HepG2 (cell line): ENCODE data around the gene PSMB4. TPM values are rescaled to one million over a fixed set of nuclear protein-coding genes. Genes with fewer than 3 reads are reported as not detected.
A peak's percentile ranks its signal among the peaks of the same experiment; 100 is the strongest.

ENCODE experiments used
- ATAC-seq: fragments of 200-7000 bp; cut with Tn5 transposase; 3 replicates; pipeline ENCODE4 v1.9.1; 2020; ENCODE audit warnings: mild to moderate bottlenecking, moderate library complexity
- BruUV-seq: library from RNA; stranded (reverse); fragments of 400-500 nt; replicated peaks from 2 replicates; lab custom pipeline; 2021; lab: Mats Ljungman, UMichigan
- CTCF ChIA-PET: fragments of 300-600 bp; formaldehyde crosslinking; extraction: SDS; loops from one replicate; lab custom pipeline; 2021; ENCODE audit warnings: low total read pairs, inconsistent platforms, low intra/inter-chr PET ratio; lab: Yijun Ruan, JAX
- POLR2A ChIA-PET: fragments of 350-600 bp; sonication (Branson Sonifier 250); formaldehyde crosslinking; loops from one replicate; lab custom pipeline; 2020; ENCODE audit warnings: antibody characterized with exemption, inconsistent platforms; lab: Yijun Ruan, JAX
- DNase-seq: peaks from one replicate; pipeline ENCODE4 v3.0.0-alpha.2; 2015; ENCODE audit warnings: low spot score
- FAIRE-seq: peaks from 3 replicates; lab custom pipeline; 2011; peaks lifted over from hg19 to GRCh38; lab: Jason Lieb, UNC
- H2AFZ ChIP-seq: one replicate; pipeline ENCODE4 v1.6.1; 2011; ENCODE audit warnings: low read length, inconsistent platforms
- H3K27ac ChIP-seq: fragments of 300-600 bp; 3 replicates; pipeline ENCODE4 v1.8.0; 2011; ENCODE audit warnings: mixed run types, mild to moderate bottlenecking, mixed read lengths, low read length, inconsistent platforms; ENCODE audit not compliant: insufficient read depth; ENCODE audit errors: extremely low read length
- H3K27me3 ChIP-seq, 2 experiments: fragments of 200-600 bp in 1 of 2; 2 replicates in 1 of 2; 3 replicates in 1 of 2; pipeline versions ENCODE4 v1.6.0 to v1.8.0; 2011; ENCODE audit warnings: low read length in 2 of 2, mild to moderate bottlenecking in 2 of 2, moderate library complexity in 2 of 2, inconsistent platforms in 1 of 2; ENCODE audit not compliant: insufficient read depth in 2 of 2, control insufficient read depth in 1 of 2
- H3K36me3 ChIP-seq, 2 experiments: fragments of 200-600 bp in 1 of 2; replicated peaks in 1 of 2; 2 replicates in 1 of 2; 3 replicates in 1 of 2; pipeline versions ENCODE4 v1.5.1 to v1.8.0; 2011; ENCODE audit warnings: low read length in 2 of 2, inconsistent platforms in 1 of 2; ENCODE audit not compliant: insufficient read depth in 2 of 2, control insufficient read depth in 1 of 2
- H3K4me1 ChIP-seq: 2 replicates; pipeline ENCODE4 v1.5.1; 2012; ENCODE audit warnings: low read length, inconsistent platforms; ENCODE audit not compliant: insufficient read depth
- H3K4me2 ChIP-seq: 2 replicates; pipeline ENCODE4 v1.6.0; 2011; ENCODE audit warnings: low read depth, low read length, inconsistent platforms
- H3K4me3 ChIP-seq, 3 experiments: fragments of 200-600 bp in 1 of 3; sonication (generic), shearing (Covaris generic) in 1 of 3; replicated peaks in 1 of 3; 2 replicates each; pipeline ENCODE4 v1.5.1; 2011 to 2016; ENCODE audit warnings: low read length in 3 of 3, inconsistent platforms in 2 of 3, low read depth in 2 of 3, mild to moderate bottlenecking in 2 of 3, control low read depth in 1 of 3, mixed read lengths in 1 of 3; ENCODE audit not compliant: insufficient read depth in 1 of 3
- H3K79me2 ChIP-seq: one replicate; pipeline ENCODE4 v1.6.1; 2011; ENCODE audit warnings: low read length, inconsistent platforms; ENCODE audit not compliant: insufficient read depth
- H3K9ac ChIP-seq: 2 replicates; pipeline ENCODE4 v1.6.0; 2011; ENCODE audit warnings: mild to moderate bottlenecking, low read depth, low read length, inconsistent platforms; ENCODE audit not compliant: insufficient read depth
- H3K9me3 ChIP-seq: 2 replicates; pipeline ENCODE4 v1.5.1; 2012; ENCODE audit warnings: mild to moderate bottlenecking, low read length
- H4K20me1 ChIP-seq: 2 replicates; pipeline ENCODE4 v1.6.0; 2011; ENCODE audit warnings: inconsistent platforms, mild to moderate bottlenecking, low read length, moderate library complexity; ENCODE audit not compliant: insufficient read depth
- ATF3 ChIP-seq: sonication (generic); formaldehyde crosslinking; IDR thresholded peaks from 2 replicates; pipeline ENCODE4 v1.4.0; 2020; ENCODE audit warnings: missing genetic modification reagents
- CEBPB ChIP-seq: IDR thresholded peaks from 2 replicates; pipeline ENCODE4 v1.6.1; 2011; ENCODE audit warnings: low read depth, low read length, improper control_type of control experiment, borderline replicate concordance
- CEBPG ChIP-seq: IDR thresholded peaks from 2 replicates; pipeline ENCODE4 v1.6.1; 2016
- HCFC1 ChIP-seq: fragments of 150-350 bp; IDR thresholded peaks from 2 replicates; pipeline ENCODE4 v1.6.1; 2014; ENCODE audit warnings: low read depth, low read length
- HMG20A ChIP-seq: IDR thresholded peaks from 2 replicates; pipeline ENCODE4 v1.6.1; 2016; ENCODE audit warnings: borderline replicate concordance
- KMT2B ChIP-seq: IDR thresholded peaks from 2 replicates; pipeline ENCODE4 v1.6.1; 2016; ENCODE audit warnings: missing genetic modification reagents, missing compliant biosample characterization
- NFATC3 ChIP-seq: sonication (generic); formaldehyde crosslinking; IDR thresholded peaks from 2 replicates; pipeline ENCODE4 v1.5.1; 2020; ENCODE audit warnings: mild to moderate bottlenecking, missing genetic modification reagents
- TCF7 ChIP-seq: sonication (generic); IDR thresholded peaks from 2 replicates; pipeline ENCODE4 v1.6.1; 2016; ENCODE audit warnings: antibody characterized with exemption, low read depth
- TEAD3 ChIP-seq: optimal IDR thresholded peaks from 2 replicates; pipeline ENCODE3; 2016; ENCODE audit warnings: borderline replicate concordance
- ZBTB43 ChIP-seq: sonication (generic); formaldehyde crosslinking; conservative IDR thresholded peaks from 2 replicates; pipeline ENCODE4 v1.4.0; 2020; ENCODE audit warnings: missing genetic modification reagents
- ZBTB44 ChIP-seq: sonication (generic); formaldehyde crosslinking; IDR thresholded peaks from 2 replicates; pipeline ENCODE4 v1.4.0; 2020; ENCODE audit warnings: missing genetic modification reagents
- ZNF414 ChIP-seq: sonication (generic); formaldehyde crosslinking; IDR thresholded peaks from 2 replicates; pipeline ENCODE4 v1.5.0; 2020; ENCODE audit warnings: missing genetic modification reagents
- ZNF468 ChIP-seq: sonication (generic); formaldehyde crosslinking; IDR thresholded peaks from 2 replicates; pipeline ENCODE4 v1.8.0; 2022; ENCODE audit warnings: mild to moderate bottlenecking, moderate library complexity, missing genetic modification reagents
- ZNF691 ChIP-seq: sonication (generic); formaldehyde crosslinking; IDR thresholded peaks from 2 replicates; pipeline ENCODE4 v1.4.0; 2020; ENCODE audit warnings: missing genetic modification reagents, low read depth, mild to moderate bottlenecking, borderline replicate concordance
- ZUFSP ChIP-seq: sonication (generic); formaldehyde crosslinking; IDR thresholded peaks from 2 replicates; pipeline ENCODE4 v1.9.0; 2021; ENCODE audit warnings: missing genetic modification reagents, mild to moderate bottlenecking, borderline replicate concordance
- WGBS: methylation state at CpG from one replicate; pipeline ENCODE4 v1.1.6; 2017; ENCODE audit warnings: low lambda C conversion rate; 5-methylcytosine and 5-hydroxymethylcytosine counted together
- in situ Hi-C: cut with HindIII; loops from 2 replicates; pipeline ENCODE4 v1.10.0; 2017; ENCODE audit warnings: low pct_unique_long_range_greater_than_20kb; ENCODE audit not compliant: extremely low pct_ligation_motif_present
- intact Hi-C: fragments of 100-400 bp; cut with micrococcal nuclease; formaldehyde crosslinking; loops from one replicate; pipeline ENCODE4 v1.10.0; 2022; ENCODE audit not compliant: unreplicated experiment
- polyA plus RNA-seq, 8 experiments: library from polyadenylated mRNA; depleted of rRNA in 3 of 8; stranded (reverse) in 7 of 8; unstranded in 1 of 8; fragments of >200 nt; fragmentation: Illumina TruSeq in 4 of 8; extraction: Trizol in 4 of 8; gene quantifications; 2 replicates each; pipeline versions ENCODE4 v1.2.1 to v1.2.3, GENCODE V29; 2011 to 2016; ENCODE audit warnings: low read depth in 4 of 8, missing spikeins in 1 of 8, mixed read lengths in 1 of 8; ENCODE audit not compliant: insufficient read depth in 1 of 8
- total RNA-seq, 5 experiments: library from RNA; depleted of rRNA; stranded (reverse); fragments of >200 nt; fragmentation: Illumina TruSeq; extraction: Trizol; gene quantifications; 2 replicates each; pipeline ENCODE4 v1.2.3, GENCODE V29; 2016; ENCODE audit warnings: low read depth in 1 of 5

Gene PSMB4
- total and polyA plus RNA-seq, 2 of the 13 experiments (the other 11 are each of a cell fraction or from before 2014, with no cell fraction given) = 336 to 383 TPM

GRCh38 chr1:151411884-151412283 is 12.5 kb downstream of the PSMB4 start (continued):
- TF ChIP-seq ZUFSP (CRISPR knock-in tag) (no peak), ZNF691 (CRISPR knock-in tag) (no peak), CEBPB (no peak)

GRCh38 chr1:151416231-151416630 is 16.9 kb downstream of the PSMB4 start:
- WGBS = 100% methylated on average over 4 of the region's 4 CpGs
- no TSS peak for BruUV-seq
- intact Hi-C loops (no loop called here), in situ Hi-C loops (no loop called here)
- ChIA-PET POLR2A (interaction anchor here (1.2 kb wide), 1 partner anchor 125 kb away, joined by 3 read pairs; no protein-coding TSS in a partner anchor), CTCF (no interaction called here)
- Histone ChIP-seq H3K36me3 (peaks cover 9 to 37% of the 10 kb centered on the region in 2 experiments), H3K9ac (no peak overlapping the region), H3K4me2 (no peak overlapping the region), H3K9me3 (no peaks in the 10 kb centered on the region), H3K4me3 (no peak overlapping the region), H3K4me1 (no peaks in the 10 kb centered on the region), H4K20me1 (no peaks in the 10 kb centered on the region), H3K79me2 (no peaks in the 10 kb centered on the region), H3K27ac (no peak overlapping the region), H3K27me3 (no peaks in the 10 kb centered on the region), H2AFZ (no peak overlapping the region)
- FAIRE-seq = no peak
- no peak for DNase-seq
- ATAC-seq = no peak
- TF ChIP-seq NFATC3 (CRISPR knock-in tag) (no peak), TCF7 (no peak), ZBTB44 (CRISPR knock-in tag) (no peak), TEAD3 (CRISPR knock-in tag) (peak; percentile 32), ZBTB43 (no peak), KMT2B (CRISPR knock-in tag) (no peak), HCFC1 (no peak), ZNF468 (CRISPR knock-in tag) (no peak), CEBPG (CRISPR knock-in tag) (peak; percentile 71), ZNF414 (CRISPR knock-in tag) (no peak), ATF3 (CRISPR knock-in tag) (no peak), HMG20A (CRISPR knock-in tag) (no peak), CEBPB (peak; percentile 80)
